Endometrial microvascular endothelial cells (primary cell): ENCODE data around the gene CHST3. TPM values are rescaled to one million over a fixed set of nuclear protein-coding genes. Genes with fewer than 3 reads are reported as not detected.
"Not testable (repeated sequence)": the region's sequence is repeated elsewhere in the genome, so short reads cannot be mapped to it uniquely, and the experiment has no call there.

Experiments
- in situ Hi-C: cut with HindIII; loops from 2 replicates; pipeline ENCODE4 v1.10.0; 2017; ENCODE audit warnings: low sequenced_read_pairs, low pct_unique_long_range_greater_than_20kb; ENCODE audit errors: inconsistent ontology term
- total RNA-seq: library from RNA; depleted of rRNA; stranded (reverse); fragments of >200 nt; gene quantifications from one replicate; pipeline ENCODE4 v1.2.3, GENCODE V29; 2015; ENCODE audit errors: inconsistent ontology term

Gene CHST3
- total RNA-seq, 1 donor from 2014 or later = 6.8 TPM

- in situ Hi-C loops = no loop called here
These were observed 57.0 kb downstream of the CHST3 start for GRCh38 chr10:72020914-72021809.

- in situ Hi-C loops = no loop called here
These were observed 58.0 kb downstream of the CHST3 start for GRCh38 chr10:72022228-72022627.

- in situ Hi-C loops = no loop called here
These were observed 60.4 kb downstream of the CHST3 start for GRCh38 chr10:72024596-72024995.

- in situ Hi-C loops = no loop called here
These were observed 61.2 kb downstream of the CHST3 start for GRCh38 chr10:72025400-72025799.

- in situ Hi-C loops = no loop called here
These were observed 61.6 kb downstream of the CHST3 start for GRCh38 chr10:72025832-72026231.

GRCh38 chr10:72026278-72027111 is 62.3 kb downstream of the CHST3 start:
- in situ Hi-C loops = no loop called here

GRCh38 chr10:72027498-72027897 is 63.3 kb downstream of the CHST3 start:
- in situ Hi-C loops = no loop called here

- in situ Hi-C loops = no loop called here
These were observed 65.2 kb downstream of the CHST3 start for GRCh38 chr10:72029414-72029813.

- in situ Hi-C loops = no loop called here
These were observed 66.8 kb downstream of the CHST3 start for GRCh38 chr10:72030762-72031543.

GRCh38 chr10:72031706-72032105 is 67.5 kb downstream of the CHST3 start:
- in situ Hi-C loops = no loop called here

GRCh38 chr10:72032409-72033162 is 68.4 kb downstream of the CHST3 start:
- in situ Hi-C loops = not testable (repeated sequence)

GRCh38 chr10:72034040-72034499 is 69.9 kb downstream of the CHST3 start:
- in situ Hi-C loops = no loop called here

GRCh38 chr10:72034761-72035160 is 70.6 kb downstream of the CHST3 start:
- in situ Hi-C loops = no loop called here

GRCh38 chr10:72035252-72035887 is 71.2 kb downstream of the CHST3 start:
- in situ Hi-C loops = no loop called here

- in situ Hi-C loops = no loop called here
These were observed 73.1 kb downstream of the CHST3 start for GRCh38 chr10:72037266-72037665.

- in situ Hi-C loops = no loop called here
These were observed 73.6 kb downstream of the CHST3 start for GRCh38 chr10:72037811-72038210.

- in situ Hi-C loops = no loop called here
These were observed 74.3 kb downstream of the CHST3 start for GRCh38 chr10:72038458-72039001.

GRCh38 chr10:72039377-72039776 is 75.2 kb downstream of the CHST3 start:
- in situ Hi-C loops = no loop called here
